Cortex of kidney (tissue), 1 donor: ENCODE measurements around the gene MOB3C.
"Not testable (repeated sequence)": the region's sequence is repeated elsewhere in the genome, so short reads cannot be mapped to it uniquely, and the experiment has no call there.

Experiments
- DNase-seq: peaks from one replicate; lab custom pipeline; 2025; lab: John Stamatoyannopoulos, UW

Gene MOB3C

DNA sequence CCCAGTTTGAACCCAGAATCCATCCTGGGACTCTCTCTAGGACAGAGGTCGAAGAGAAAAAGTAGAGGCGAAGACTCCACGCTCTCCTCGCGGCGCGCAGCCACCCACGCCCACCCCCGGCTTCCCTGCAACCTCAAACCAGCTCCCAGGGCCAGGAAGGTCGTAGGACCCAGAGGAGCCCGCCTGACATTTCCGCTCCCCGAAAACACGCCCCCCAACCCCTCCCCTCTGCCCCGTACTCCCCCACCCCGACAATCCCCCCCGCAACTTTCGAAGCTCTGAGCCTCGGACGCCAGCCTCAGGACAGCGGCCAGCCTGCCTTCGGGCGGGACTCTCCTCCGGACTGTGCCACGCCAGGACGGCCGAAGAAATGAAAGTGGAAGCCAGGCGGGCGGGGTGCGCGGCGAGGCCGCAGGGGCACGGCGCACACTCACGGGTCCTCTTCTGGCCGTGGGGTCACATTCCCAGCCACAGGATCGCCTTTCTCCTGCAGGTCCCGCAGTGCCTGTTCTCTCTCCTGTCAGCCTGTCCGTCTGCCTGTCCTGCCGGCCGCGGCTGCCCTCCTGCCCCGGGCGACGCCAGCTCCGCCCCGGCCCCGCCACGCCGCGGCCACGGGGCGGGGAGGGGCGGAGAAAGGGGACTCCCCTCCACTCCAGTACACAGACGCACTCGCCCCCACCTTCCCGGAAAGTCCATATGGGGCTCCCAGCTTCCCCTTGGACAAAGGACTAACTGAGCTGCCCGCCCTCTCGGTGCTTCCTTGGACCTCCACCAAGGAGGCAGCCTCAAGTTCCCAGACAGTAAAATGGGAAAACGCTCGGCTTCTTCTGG lies at the start of gene MOB3C:
Gene MOB3C, minus strand, starts transcription at position 535 of the 831 bp plus-strand sequence. CDS start 3,490 bp downstream, outside the sequence.
- DNase-seq, result no peak

DNA sequence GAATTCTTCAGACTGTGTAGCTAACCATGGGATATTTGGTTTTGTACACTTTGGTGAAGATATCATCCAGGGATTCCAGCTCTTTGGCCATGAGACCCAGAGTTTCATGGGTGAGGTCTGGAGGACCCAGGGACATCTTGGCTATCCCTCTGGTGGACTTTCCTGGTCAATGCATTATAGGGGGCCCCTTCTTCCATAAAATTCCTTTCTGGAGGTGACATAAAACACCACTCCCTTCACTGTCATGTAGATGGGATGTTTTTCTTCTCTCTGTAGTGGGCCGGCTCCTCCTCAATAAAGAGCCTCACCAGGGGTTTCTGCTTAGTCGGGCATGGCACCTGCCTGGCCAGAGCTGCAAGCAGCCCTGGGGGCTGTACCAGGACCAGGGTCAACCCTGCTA lies 49.4 kb upstream of the MOB3C start:
- no peak for DNase-seq

DNA sequence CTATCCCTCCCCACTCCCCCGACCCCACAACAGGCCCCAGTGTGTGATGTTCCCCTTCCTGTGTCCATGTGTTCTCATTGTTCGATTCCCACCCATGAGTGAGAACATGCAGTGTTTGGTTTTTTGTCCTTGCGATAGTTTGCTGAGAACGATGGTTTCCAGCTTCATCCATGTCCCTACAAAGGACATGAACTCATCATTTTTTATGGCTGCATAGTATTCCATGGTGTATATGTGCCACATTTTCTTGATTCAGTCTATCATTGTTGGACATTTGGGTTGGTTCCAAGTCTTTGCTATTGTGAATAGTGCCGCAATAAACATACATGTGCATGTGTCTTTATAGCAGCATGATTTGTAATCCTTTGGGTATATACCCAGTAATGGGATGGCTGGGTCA lies 46.3 kb upstream of the MOB3C start:
- not testable (repeated sequence) for DNase-seq

DNA sequence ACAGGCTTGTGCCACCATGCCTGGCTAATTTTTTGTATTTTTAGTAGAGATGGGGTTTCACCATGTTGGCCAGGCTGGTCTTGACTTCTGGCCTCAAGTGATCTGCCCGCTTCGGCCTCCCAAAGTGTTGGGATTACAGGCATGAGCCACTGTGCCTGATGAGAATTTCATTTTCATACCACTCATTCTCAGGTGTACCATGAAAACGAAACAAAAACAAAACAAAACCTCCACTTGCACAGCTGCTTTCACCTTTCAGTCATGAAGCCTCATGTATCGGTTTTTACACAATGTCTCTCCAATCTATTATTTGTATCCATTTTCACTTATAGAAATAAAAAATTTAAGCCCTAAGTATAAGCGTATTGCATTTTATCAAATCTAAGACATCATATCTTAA lies 43.5 kb upstream of the MOB3C start:
- DNase-seq, result not testable (repeated sequence)

DNA sequence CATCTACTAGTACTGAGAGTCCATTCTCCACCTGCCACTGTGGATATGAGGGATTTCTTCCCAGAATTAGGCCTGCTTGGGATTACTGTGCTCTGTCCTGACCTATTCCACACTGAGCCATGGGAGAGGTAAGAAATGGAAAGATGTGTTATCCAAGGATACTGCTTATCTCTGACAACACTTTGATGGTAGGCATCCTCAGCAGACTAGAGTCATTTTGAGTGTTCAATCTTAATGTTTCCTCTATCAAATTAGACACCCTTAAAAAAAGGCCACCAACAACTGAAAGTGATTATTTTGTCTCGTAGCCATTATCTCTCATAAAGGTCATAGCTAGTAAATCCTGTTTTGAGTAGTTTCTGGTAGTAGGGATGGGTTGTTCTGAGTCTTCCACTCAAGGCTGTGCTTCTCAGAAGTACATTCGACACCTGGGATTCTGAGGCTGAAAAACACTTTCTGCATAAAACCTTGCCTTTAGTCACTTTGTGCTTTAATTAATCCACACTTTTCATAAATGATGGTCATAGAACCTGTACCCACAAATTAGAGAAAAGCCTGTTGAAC lies 42.8 kb upstream of the MOB3C start:
- no peak for DNase-seq

DNA sequence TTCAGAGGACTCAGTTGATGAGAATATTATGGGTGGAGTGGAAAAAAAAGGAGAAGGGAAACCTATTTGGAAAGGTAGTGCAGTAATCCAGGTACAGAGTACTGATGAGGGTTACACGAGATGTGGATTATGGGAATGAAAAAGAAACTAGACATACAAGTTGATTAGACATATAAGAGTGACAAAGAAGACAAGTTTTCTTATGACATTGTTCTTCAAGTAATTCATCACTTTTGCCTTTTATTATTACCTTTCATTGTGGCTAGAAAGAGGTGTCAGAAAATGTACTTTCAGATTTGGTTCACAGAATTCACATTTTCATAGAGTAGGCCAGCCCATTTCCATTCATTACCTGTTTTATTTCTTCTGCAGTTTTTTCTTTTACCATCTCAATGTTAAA lies 41.2 kb upstream of the MOB3C start:
- no peak for DNase-seq

DNA sequence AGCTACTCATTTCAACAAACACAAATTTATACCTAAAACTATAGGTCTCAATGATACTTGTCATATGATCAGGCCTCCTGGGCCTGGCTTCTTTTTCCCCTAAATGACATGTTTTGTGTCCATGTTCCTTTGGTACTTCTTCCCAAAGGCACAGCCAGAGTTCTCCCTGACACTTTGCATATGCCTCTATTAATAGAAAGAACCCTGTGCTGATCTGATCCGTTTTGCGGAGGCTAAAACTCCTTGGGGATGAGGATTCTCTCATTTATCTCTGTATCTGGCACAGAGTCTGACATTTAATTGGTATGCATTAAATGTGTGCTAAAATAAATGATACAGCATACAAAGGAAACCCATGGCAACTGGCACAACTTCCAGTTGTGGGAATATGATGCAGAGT lies 40.0 kb upstream of the MOB3C start:
- no peak for DNase-seq

DNA sequence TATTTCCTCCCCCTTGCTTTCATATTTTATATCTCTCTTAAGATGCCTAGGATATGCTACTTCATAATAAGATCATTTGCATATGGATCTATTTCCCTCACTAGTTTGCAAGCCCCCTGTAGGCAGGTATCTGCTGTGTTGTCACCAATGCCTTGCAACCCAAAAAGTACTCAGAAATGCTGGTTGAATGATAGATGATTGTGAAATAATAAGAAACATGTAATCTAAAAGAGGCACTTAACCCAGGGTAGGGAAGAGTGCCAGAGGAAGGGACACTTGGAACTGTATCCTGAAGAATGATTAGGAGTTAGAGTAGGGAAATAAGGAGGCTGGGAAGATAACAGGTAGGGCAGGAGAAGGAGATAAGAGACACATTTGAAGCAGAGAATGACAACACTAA lies 39.2 kb upstream of the MOB3C start:
- no peak for DNase-seq

DNA sequence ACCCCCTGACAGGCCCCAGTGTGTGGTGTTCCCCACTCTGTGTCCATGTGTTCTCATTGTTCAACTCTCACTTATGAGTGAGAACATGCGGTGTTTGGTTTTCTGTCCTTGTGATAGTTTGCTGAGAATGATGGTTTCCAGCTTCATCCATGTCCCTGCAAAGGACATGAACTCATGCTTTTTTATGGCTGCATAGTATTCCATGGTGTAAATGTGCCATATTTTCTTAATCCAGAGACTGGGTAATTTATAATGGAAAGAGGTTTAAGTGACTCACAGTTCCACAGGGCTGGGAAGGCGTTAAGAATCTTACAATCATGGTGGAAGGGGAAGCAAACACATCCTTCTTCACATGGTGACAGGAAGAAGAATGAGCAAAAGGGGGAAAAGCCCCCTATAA lies 38.1 kb upstream of the MOB3C start:
- DNase-seq, result not testable (repeated sequence)

DNA sequence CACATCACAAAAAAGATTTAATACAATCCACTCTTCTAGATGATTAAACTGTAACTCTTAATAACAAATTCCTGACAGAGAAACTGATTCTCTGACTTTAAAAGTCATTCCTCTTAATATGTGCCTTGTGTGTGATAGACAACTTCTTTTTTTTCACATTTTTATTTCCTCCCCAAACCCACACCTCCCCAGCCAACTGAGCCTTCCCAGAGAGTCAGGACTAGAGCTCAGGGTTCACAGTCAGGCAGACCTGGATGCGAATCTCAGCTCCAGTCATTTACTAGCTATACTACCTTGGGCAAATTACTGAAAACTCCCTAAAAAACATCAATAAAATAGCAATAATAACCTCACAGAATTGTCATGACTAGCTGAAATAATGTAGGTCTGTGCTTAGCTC lies 37.4 kb upstream of the MOB3C start:
- no peak for DNase-seq

DNA sequence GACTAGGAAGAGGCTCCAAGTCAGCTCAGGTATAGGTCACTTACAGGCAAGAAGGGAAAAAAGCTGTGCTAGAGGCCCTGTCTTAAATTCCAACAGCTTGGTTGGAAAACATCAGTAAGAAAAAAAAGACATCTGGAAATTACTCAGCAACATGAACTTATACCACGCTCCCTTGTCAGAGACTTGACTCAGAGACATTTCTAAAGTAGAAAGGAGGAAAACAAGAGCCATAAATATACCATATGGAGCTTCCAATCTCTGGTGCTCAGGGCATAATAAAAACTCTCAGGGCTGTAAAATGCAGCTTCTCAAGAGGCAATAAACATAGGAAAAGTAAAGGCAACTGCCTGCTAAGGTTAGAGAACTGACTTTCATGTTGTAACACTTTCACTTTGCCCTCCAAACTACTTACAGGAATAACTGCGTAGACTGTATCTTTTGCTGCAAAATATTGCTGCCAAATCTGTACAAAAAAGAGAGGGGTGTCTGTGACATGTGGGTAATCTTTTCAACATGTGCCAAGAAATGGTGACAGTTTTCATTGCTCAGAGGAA lies 36.9 kb upstream of the MOB3C start:
- no peak for DNase-seq

DNA sequence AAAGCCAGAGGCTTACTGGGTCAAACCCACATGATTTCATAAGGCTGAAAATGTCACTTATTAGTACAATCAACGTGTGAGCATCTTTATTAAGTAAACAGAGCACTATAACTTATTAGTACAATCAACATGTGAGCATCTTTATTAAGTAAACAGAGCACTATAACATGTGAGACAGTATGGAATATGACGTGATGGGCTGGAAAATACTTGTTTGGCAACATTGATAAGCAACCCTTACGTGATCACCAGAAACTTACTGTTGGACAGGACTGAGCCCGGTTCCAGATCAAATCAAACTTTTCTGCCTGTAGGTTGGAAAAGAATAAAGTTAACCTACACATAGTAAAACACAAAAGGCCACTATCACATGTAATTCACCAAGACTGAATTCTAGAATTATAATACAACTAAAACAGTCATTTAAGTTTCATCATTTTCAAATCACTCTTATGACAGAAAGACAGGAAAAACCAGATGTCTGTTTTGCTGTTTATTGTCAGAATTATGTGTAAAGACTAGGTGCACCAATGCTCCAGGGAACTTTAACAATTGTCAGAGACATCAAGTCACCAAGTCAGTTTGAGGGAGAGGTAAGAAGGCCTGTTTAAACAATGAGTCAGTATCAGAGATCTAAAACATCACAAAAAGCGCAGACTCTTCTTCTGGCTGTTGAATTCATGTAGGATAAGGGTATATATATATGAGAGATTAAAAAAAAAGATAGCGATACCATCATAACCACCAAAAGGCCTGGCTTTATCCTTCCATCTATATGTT lies 35.9 kb upstream of the MOB3C start:
- no peak for DNase-seq

DNA sequence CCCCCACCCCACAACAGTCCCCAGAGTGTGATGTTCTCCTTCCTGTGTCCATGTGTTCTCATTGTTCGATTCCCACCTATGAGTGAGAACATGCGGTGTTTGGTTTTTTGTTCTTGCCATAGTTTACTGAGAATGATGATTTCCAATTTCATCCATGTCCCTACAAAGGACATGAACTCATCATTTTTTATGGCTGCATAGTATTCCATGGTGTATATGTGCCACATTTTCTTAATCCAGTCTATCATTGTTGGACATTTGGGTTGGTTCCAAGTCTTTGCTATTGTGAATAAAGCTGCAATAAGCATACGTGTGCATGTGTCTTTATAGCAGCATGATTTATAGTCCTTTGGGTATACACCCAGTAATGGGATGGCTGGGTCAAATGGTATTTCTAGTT lies 34.5 kb upstream of the MOB3C start:
- DNase-seq, result not testable (repeated sequence)

DNA sequence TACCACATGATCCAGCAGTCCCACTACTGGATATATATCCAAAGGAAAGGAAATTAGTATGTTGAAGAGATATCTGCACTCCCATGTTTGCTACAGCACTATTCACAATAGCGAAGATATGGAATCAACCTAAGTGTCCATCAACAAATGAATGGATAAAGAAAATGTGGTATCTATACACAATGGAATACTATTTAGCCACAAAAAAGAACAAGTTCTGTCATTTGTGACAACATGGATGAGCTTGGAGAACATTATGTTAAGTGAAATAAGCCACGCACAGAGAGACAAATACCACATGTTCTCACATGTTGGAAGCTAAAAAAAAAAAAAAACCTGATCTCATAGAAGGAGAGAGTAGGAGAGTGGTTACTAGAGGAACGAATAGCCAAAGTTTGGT lies 33.9 kb upstream of the MOB3C start:
- DNase-seq, result no peak

DNA sequence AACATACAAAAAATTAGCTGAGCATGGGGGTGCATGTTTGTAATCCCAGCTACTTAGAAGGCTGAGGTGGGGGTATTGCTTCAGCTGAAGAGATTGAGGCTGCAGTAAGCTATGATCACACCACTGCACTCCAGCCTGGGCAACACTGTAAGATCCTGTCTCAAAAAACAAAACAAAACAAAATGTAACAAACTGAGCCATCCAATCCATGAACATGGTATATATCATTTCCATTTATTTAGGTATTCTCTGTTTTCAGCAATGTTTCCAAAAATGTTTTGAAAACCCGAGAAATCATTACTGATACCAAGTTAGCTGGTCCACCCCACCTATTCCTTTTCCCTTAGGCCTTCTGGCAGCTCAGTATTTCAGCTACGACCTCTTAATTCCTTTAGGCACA lies 33.2 kb upstream of the MOB3C start:
- no peak for DNase-seq

DNA sequence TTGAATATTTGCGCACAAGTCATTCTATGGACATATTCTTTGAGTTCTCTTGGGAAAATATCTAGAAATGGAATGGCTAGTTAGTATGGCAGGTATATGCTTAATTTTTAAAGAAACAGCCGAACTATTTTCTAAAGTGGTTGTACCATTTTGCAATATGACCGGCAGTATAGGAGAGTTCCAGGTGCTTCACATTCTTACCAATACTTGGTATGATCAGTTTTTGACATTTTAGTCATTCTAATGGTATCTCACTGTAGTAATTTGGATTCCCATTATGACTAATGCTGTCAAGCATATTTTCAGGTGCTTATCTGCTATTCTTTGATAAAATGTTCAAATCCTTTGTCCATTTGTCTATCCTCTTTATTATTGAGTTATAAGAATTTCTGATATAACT lies 31.0 kb upstream of the MOB3C start:
- no peak for DNase-seq

DNA sequence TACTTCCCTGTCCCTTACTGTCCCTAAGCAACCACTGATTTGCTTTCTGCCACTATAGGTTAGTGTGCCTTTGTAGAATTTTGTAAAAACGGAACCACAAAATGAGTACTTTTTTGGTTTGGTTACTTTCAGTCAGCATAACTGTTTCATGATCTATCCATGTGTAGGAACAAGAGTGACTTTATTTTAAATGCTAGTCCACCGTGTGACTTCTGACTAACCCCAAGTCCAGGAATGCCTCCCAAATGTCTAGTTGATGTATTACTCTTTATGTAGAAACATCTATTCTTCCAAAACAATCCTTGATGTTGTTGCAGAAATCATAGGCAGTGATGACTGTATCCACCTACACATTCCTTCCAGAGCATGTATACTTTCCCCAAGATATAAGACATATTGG lies 30.2 kb upstream of the MOB3C start:
- DNase-seq, result no peak

DNA sequence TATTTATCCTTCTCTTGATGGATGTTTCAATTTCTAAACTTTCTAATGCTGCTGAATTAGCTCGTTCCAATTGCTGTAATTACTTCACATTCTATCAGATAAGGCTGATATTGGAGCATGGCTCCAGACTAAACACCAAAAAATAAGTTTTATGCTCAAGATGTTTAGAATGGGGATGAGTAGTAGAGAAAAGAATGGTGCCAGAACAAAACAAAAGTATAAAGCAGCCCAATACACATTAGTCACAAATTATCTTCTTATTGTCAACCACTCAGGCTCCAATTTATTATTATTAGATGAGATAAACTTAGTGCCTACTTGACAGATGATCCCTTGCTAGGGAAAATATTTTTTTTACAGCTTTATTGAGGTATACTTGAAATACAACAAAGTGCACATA lies 29.7 kb upstream of the MOB3C start:
- DNase-seq, result no peak

DNA sequence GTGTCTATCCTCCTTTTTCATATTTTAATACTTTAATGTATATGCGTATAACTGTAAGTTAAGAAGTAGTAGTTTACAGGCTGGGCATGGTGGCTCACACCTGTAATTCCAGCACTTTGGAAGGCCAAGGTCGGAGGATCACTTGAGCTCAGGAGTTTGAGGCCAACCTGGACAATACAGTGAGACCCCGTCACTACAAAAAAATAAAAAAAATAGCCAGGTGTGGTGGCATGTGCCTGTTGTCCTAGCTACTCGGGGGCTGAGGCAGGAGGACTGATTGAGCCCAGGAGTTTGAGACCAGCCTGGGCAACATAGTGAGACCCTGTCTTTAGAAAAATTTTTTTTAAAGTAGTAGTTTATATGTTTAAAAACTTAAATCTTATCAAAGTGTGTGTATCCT lies 29.2 kb upstream of the MOB3C start:
- no peak for DNase-seq

DNA sequence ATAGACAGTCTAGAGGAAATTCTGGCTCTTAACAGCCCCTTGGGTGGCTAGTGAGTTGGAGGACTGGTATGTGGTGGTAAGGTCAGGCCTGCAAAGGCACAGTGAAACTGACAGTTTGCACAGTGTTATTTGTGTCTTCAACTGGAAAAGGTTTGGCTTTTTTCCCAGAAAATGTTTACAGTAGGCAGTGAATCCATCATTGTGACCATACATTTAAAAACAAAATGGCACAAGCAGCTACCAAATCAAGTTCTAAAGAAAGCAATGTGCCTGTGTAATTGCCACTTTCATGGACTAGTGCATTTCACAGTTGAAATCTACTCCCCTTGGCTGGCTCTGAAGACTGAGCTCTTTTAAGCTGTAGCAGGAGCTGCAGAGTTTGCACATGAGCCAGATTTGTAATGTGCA lies 26.8 kb upstream of the MOB3C start:
- DNase-seq, result no peak

DNA sequence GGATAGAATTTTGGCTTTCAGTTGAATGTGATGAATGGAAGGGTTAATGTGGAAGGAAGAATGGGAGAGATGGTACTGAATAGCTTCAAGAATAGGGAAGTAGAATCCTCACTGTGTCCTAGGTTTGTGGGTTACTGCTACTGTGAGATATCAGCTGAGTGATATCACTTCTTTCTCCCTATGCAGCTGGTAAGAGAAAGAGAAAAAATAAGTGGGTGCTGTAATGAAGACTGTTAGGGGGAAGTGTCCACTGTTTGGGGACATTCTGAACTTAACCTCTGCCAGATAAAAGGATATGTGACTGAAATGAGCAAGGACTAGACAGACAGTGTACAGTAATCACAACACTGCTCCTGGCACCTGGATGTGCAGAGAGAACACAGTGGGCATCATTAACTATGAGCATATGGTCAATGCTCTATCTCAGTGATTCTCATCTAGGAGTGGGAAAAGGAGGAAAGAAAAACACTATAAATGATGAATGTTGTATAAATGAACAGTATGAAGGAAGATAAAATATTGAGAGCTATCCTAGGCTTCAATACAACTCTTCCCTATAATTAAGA lies 25.6 kb upstream of the MOB3C start:
- no peak for DNase-seq

DNA sequence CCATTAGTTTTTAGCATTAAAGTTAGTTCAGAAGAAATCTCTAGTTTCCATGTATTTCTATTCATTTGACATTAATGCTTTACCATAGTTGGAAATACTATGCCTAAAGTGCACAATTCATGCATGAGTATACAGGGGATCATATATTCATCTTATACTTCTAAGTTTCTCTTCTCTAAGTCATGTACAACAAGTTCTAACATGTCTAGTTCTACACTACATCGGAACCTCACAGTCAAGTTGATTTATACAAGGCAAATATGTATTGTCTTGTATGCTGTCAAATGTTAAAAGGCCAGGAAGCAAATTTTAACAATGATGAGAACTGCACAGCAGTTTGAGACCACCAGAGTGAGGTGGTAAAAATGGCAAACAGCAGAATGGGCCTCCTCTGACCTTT lies 22.9 kb upstream of the MOB3C start:
- no peak for DNase-seq
